ENCODE results near the gene SLC39A11.
"Not testable (repeated sequence)": the region's sequence is repeated elsewhere in the genome, so short reads cannot be mapped to it uniquely, and the experiment has no call there.

Gene SLC39A11

DNA sequence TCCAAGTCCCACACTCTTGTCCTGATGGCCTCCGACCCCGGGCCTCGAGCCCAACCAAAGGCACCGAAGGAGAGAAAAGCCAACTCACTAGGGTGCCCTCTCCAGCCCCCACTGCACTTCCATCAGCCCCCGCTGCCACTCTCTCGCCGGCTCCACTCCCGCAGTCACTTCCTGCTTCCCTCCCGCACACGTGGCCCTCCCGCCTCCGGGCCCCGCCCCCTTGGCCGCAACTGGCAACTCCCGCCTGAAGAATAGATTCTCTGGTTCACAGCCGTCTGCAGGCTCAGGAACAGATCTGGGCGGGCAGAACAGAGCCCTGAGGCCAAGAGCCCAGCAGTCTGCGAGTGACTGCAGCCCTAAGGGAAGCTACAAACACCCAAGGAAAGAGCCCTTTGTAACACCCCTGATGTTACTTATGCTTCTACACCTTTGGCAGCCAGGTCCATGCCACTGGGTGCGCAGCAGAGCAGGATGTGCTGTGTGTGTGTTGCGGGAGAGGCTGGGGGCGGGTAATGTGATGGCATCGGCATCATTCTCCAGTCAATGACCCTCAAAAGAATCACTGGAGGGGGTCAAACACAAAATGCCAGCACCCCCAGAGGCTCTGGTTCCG, at the start of gene SLC39A11:
Gene SLC39A11, minus strand, starts transcription at position 166 of the 613 bp plus-strand sequence. CDS start 3,924 bp downstream, outside the sequence.
- peak; percentile 94 for DNase-seq

DNA sequence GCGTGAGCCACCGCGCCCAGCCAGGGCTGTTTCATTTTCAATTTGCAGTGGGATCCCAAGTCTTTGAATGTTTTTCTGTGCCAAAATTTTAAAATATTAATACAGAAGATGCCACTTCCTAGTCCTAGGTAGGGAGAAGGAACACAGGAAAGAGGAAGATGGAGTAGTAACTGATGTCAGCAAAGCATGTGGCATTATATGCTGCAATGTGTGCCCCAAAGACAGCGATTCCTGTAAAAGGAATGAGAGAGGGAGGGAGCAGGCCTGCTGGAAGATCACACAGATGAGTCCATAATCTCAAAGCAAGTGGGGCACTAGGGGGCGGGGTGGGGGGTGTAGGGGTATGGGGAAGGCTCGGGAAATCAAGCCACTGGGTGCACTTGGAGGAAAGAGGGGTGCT, 48.9 kb upstream of the SLC39A11 start:
- DNase-seq: no peak

- peak; percentile 96 for DNase-seq
Measured at GRCh38 chr17:73140566-73140965, 48.1 kb upstream of the SLC39A11 start.

DNA sequence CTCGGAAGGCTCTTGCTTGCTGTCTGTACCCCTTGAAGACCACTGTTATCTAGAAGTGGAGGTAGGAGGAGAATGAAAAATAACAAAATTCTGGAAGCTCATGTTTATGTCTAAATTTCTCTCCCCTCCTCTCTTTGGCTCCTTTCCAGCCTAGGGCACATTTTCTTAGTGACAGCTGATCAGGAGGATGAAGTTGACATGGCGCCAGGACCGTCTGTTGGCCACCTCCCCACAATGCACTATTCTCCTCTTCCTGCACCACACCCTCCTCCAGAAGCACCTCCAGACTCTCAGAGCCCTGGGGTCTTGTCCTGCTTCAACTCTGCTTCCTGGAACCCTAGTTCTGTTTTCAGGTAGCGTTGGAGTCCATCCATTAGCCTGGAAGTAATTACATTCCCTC, 46.8 kb upstream of the SLC39A11 start:
- DNase-seq: no peak

DNA sequence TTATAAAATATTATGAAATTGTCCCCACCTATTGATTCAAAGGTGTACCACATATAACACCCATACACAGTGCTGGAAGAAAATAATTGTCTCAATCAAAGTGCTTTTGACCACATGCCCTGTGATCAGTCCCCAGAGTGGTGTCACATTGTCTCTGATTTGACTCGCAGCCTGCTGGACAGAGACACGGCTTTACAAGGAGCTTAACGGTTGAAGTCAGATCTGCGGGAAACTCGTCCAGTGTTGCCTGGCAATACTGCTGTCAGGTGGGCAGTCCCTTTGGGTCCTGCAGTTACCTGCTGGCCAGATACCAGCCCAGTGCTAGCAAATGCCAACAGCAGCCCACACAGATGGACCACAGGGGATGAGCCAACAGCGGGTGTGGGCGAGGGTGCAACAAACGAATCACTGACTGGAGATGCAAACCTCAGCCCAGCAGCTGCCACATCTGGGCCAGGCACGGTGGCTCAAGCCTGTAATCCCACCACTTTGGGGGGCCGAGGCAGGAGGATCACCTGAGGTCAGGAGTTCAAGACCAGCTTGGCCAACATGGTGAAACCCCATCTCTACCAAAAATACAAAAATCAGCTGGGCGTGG, 46.2 kb upstream of the SLC39A11 start:
- DNase-seq: peak; percentile 81

- DNase-seq: no peak
Measured at GRCh38 chr17:73137376-73137775, 44.9 kb upstream of the SLC39A11 start.

DNA sequence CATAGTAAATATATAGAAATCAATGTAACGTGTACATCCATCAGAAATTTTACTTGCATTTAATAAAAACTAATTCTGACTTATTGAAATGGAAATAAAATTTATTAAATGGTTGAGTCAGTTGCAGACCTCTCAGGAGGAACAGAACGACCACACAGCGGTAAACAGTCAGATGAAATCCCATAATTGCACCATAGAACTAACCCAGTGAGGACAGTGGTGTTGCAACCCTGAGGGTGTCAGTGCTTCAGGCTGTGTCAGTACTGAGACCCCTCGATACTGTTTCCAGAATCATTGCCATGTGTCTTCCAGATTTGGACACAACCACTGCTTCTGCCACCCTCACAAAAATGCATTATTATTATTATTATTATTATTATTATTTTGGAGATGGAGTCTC, 43.3 kb upstream of the SLC39A11 start:
- DNase-seq: no peak

DNA sequence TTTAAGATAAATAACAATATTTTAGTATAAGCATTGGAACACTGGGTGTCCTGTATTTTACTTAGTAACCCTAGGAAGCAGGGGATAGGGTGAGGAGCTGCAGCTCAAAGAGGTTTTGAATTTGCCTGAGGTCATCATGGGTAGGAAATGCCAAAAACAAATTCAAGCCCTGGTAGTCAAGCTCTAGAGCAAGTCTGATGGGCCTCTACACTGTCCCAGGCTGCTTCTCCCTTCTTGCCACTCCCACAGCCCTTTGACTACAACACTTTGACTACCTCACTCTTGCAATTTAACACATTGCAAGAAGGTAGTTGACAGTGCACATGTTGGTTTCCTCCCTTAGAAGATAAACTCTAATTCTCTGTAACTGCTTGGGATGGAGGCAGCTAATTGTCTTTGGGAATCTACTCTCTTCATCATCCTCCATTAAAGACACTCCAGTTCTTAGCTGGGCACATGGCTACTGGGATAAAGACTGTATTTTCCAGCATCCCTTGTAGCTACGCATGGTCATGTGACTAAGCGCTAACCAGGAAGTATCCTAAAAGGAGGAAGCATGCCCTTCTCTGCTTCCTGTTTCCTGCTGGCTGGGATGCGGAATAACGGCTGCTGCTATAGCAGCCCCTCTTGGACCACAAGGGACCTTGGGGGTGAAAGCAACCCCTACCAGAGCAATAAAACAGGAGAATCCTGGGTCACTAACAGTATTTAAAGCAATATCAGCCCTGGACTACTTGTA, 41.6 kb upstream of the SLC39A11 start:
- DNase-seq: no peak

DNA sequence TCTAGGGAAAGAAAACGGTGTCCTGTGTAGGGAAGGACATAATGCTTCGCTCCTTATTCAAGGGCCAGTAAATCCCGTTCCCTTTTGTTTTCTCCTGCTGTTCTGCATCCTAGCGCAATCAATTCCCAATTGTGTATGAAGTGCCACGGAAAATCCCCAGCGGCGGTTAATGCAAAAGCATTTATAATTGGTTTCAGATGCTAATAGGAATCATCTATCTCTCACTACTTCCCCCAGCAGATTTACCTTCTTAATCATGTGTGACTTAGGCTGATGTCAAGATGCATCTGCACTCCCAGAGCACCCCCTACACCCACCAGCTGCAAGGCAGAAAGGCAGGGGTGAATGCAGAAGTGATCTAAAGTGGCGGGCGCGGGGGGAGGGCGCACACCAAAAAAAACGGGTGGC, 39.6 kb upstream of the SLC39A11 start:
- DNase-seq: peak; percentile 45

GRCh38 chr17:73131439-73131838, 39.0 kb upstream of the SLC39A11 start:
- not testable (repeated sequence) for DNase-seq

- DNase-seq: no peak
Measured at GRCh38 chr17:73130977-73131376, 38.5 kb upstream of the SLC39A11 start.

- DNase-seq: no peak
Measured at GRCh38 chr17:73128496-73128895, 36.0 kb upstream of the SLC39A11 start.

- DNase-seq: no peak
Measured at GRCh38 chr17:73126716-73127473, 34.4 kb upstream of the SLC39A11 start.

- DNase-seq: no peak
Measured at GRCh38 chr17:73123606-73124320, 31.3 kb upstream of the SLC39A11 start.

DNA sequence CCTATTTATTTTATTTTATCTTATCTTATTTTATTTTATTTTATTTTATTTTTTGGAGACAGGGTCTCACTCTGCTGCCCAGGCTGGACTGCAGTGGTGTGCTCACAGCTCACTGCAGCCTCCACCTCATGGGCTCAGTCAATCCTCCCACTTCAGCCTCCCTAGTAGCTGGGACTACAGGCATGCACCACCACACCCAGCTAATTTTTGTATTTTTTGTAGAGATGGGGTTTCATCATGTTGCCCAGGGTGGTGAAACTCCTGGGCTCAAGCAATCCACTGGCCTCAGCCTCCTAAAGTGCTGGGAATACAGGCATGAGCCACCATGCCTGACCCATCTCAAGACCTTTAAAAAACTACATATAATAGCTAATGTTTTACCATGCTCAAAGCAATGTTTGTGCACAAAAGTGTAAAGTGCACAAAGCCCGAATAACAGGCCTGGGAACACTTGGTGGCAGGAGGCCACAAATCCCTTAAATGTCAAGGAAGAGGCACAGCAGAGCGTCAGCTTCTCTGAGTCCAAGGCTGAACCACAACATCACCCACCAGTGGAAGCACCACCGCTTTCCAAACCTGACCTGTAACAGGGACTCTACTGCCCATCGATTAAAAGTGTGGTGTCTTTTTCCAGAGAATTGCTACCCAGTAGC, 30.6 kb upstream of the SLC39A11 start:
- DNase-seq: no peak

DNA sequence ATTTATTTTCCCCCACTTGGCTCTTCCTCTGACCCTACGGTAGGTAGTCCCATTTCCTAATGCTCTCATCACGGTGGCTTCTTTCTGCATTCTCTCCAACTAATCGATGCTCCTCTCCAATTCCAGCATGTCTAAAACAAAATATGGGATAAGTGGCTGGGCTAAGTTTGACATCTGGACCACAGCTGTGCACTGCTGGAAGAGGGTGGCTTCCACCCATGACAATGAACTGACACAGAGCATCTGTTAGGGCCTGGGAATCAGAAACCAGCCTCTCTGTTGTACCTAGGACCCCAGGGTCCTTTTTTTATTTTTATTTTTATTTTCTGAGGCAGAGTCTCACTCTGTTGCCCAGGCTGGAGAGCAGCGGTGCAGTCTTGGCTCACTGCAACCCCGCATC, 29.0 kb upstream of the SLC39A11 start:
- DNase-seq: no peak

DNA sequence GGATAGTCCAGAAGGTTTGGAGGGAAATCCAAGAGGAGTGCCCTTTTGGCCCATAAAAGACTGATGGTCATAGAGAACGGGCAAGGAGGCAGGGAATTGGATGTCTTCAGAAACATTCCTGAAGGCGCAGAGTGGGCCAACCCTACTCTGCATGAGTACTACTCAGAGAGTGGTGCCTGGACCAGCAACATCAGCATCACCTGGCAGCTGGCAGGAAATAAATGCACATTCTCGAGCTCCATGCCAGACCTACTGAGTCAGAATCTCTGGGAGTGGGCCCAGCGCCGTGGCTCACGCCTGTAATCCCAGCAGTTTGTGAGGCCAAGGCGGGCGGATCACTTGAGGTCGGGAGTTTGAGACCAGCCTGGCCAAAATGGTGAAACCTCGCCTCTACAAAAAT, 27.1 kb upstream of the SLC39A11 start:
- no peak for DNase-seq

- DNase-seq: peak; percentile 100
Measured at GRCh38 chr17:73118951-73119391, 26.5 kb upstream of the SLC39A11 start.

GRCh38 chr17:73118139-73118538, 25.7 kb upstream of the SLC39A11 start:
- no peak for DNase-seq

GRCh38 chr17:73112246-73112645, 19.8 kb upstream of the SLC39A11 start:
- no peak for DNase-seq

- DNase-seq: no peak
Measured at GRCh38 chr17:73111386-73111785, 18.9 kb upstream of the SLC39A11 start.

GRCh38 chr17:73107191-73107590, 14.7 kb upstream of the SLC39A11 start:
- DNase-seq: no peak

Data from NCI-H524 treated with DMSO at 0.1 percent for 48 hours (cell line).